HEK293 (cell line): ENCODE measurements around the gene CHST4.

ENCODE experiments used
- CTCF ChIA-PET: fragments of 350-600 bp; formaldehyde crosslinking; extraction: SDS; loops from one replicate; lab custom pipeline; 2021; ENCODE audit warnings: antibody characterized with exemption; lab: Yijun Ruan, JAX
- POLR2A ChIA-PET: fragments of 300-600 bp; formaldehyde crosslinking; extraction: SDS; loops from one replicate; lab custom pipeline; 2020; ENCODE audit warnings: antibody characterized with exemption, inconsistent platforms; lab: Yijun Ruan, JAX
- H3K27ac ChIP-seq: fragments of 200-500 bp; sonication (Bioruptor generic); 2 replicates; pipeline ENCODE4 v1.5.1; 2014; ENCODE audit warnings: low read depth, low read length, control low read depth, inconsistent platforms; ENCODE audit errors: extremely low read depth
- H3K36me3 ChIP-seq, 2 experiments: fragments of 200-500 bp in 1 of 2; sonication (Bioruptor generic) in 1 of 2; 1 replicate in 1 of 2; 2 replicates in 1 of 2; pipeline ENCODE4 v1.5.1; 2014 to 2017; ENCODE audit warnings: inconsistent platforms in 2 of 2, low read length in 2 of 2; ENCODE audit not compliant: control insufficient read depth in 2 of 2, insufficient read depth in 1 of 2
- H3K4me1 ChIP-seq: fragments of 200-500 bp; sonication (Bioruptor generic); 2 replicates; pipeline ENCODE4 v1.5.1; 2014; ENCODE audit warnings: mild to moderate bottlenecking, low read length, inconsistent platforms; ENCODE audit not compliant: control insufficient read depth, insufficient read depth
- H3K4me3 ChIP-seq: 2 replicates; pipeline ENCODE4 v1.5.1; 2011; ENCODE audit warnings: low read depth, mild to moderate bottlenecking, control low read depth, low read length, moderate library complexity
- H3K9me3 ChIP-seq: fragments of 200-500 bp; sonication (Bioruptor generic); 2 replicates; pipeline ENCODE4 v1.5.1; 2014; ENCODE audit warnings: low read depth, low read length, inconsistent platforms; ENCODE audit not compliant: control insufficient read depth, insufficient read depth
- MEIS1 ChIP-seq: sonication (generic); formaldehyde crosslinking; IDR thresholded peaks from 2 replicates; pipeline ENCODE4 v1.8.1; 2022; ENCODE audit warnings: missing genetic modification reagents, mild to moderate bottlenecking, borderline replicate concordance
- PRDM4 ChIP-seq: fragments of 450-650 bp; formaldehyde crosslinking; IDR thresholded peaks from 2 replicates; pipeline ENCODE4 v1.5.1; 2017; ENCODE audit warnings: missing biosample characterization, missing genetic modification characterization
- REPIN1 ChIP-seq: fragments of 450-650 bp; formaldehyde crosslinking; IDR thresholded peaks from 2 replicates; pipeline ENCODE4 v1.5.1; 2017; ENCODE audit warnings: missing biosample characterization, missing genetic modification characterization, low read depth
- SCRT2 ChIP-seq: fragments of 450-650 bp; formaldehyde crosslinking; IDR thresholded peaks from 2 replicates; pipeline ENCODE4 v1.5.1; 2016; ENCODE audit warnings: missing biosample characterization, missing genetic modification characterization
- TCF7L2 ChIP-seq: IDR thresholded peaks from 2 replicates; pipeline ENCODE4 v1.6.1; 2011; ENCODE audit warnings: low read depth, mild to moderate bottlenecking, inconsistent platforms, low read length, moderate library complexity, borderline replicate concordance
- WT1 ChIP-seq: fragments of 450-650 bp; formaldehyde crosslinking; IDR thresholded peaks from 2 replicates; pipeline ENCODE4 v1.5.1; 2016; ENCODE audit warnings: missing biosample characterization, missing genetic modification characterization
- ZBTB21 ChIP-seq: fragments of 450-650 bp; formaldehyde crosslinking; IDR thresholded peaks from 2 replicates; pipeline ENCODE4 v1.5.1; 2017; ENCODE audit warnings: missing biosample characterization, missing genetic modification characterization
- ZBTB48 ChIP-seq: fragments of 450-650 bp; formaldehyde crosslinking; IDR thresholded peaks from 2 replicates; pipeline ENCODE4 v1.5.1; 2016; ENCODE audit warnings: missing biosample characterization, missing genetic modification characterization
- ZNF350 ChIP-seq: fragments of 450-650 bp; formaldehyde crosslinking; IDR thresholded peaks from 2 replicates; pipeline ENCODE4 v1.5.0; 2017; ENCODE audit warnings: missing biosample characterization, mild to moderate bottlenecking, missing genetic modification characterization
- ZNF501 ChIP-seq: fragments of 450-650 bp; formaldehyde crosslinking; IDR thresholded peaks from 2 replicates; pipeline ENCODE4 v1.5.1; 2016; ENCODE audit warnings: missing biosample characterization, missing genetic modification characterization
- ZNF521 ChIP-seq: fragments of 450-650 bp; formaldehyde crosslinking; IDR thresholded peaks from 2 replicates; pipeline ENCODE4 v1.5.1; 2017; ENCODE audit warnings: missing biosample characterization, mild to moderate bottlenecking, missing genetic modification characterization
- ZNF558 ChIP-seq: fragments of 450-650 bp; formaldehyde crosslinking; IDR thresholded peaks from 2 replicates; pipeline ENCODE4 v1.5.1; 2016; ENCODE audit warnings: missing biosample characterization, missing genetic modification characterization
- ZNF621 ChIP-seq: fragments of 450-650 bp; formaldehyde crosslinking; IDR thresholded peaks from 2 replicates; pipeline ENCODE4 v1.5.1; 2017; ENCODE audit warnings: missing biosample characterization, missing genetic modification characterization
- ZNF747 ChIP-seq: fragments of 450-650 bp; formaldehyde crosslinking; IDR thresholded peaks from 2 replicates; pipeline ENCODE4 v1.5.1; 2016; ENCODE audit warnings: missing biosample characterization, missing genetic modification characterization
- ZNF777 ChIP-seq: fragments of 450-650 bp; formaldehyde crosslinking; IDR thresholded peaks from 2 replicates; pipeline ENCODE4 v1.5.1; 2017; ENCODE audit warnings: missing biosample characterization, missing genetic modification characterization, borderline replicate concordance
- TF ChIP-seq, protein P1 (sequence below): fragments of 450-650 bp; formaldehyde crosslinking; IDR thresholded peaks from 2 replicates; pipeline ENCODE4 v1.5.1; 2016; ENCODE audit warnings: missing biosample characterization, missing genetic modification characterization
- TF ChIP-seq, protein P2 (sequence below): fragments of 450-650 bp; formaldehyde crosslinking; IDR thresholded peaks from 2 replicates; pipeline ENCODE4 v1.5.1; 2017; ENCODE audit warnings: missing biosample characterization, missing genetic modification characterization

The CHST4 gene

GRCh38 chr16:71532366-71532765 lies 6.1 kb downstream of the CHST4 start:
- CTCF ChIA-PET = interaction anchor here (1.1 to 1.8 kb wide), 4 partner anchors 8 to 120 kb away, joined by 3 to 9 read pairs (median 4); no protein-coding TSS in a partner anchor

GRCh38 chr16:71536752-71537499 lies 10.7 kb downstream of the CHST4 start:
- H3K36me3 ChIP-seq = no peaks in the 10 kb centered on the region
- no peaks in the 10 kb centered on the region for H3K9me3 ChIP-seq
- H3K27ac ChIP-seq = no peak overlapping the region
- H3K4me3 ChIP-seq = no peak overlapping the region
- CTCF ChIA-PET = interaction anchor here (0.6 to 2.9 kb wide), 3 partner anchors 9 to 124 kb away, joined by 3 to 17 read pairs (median 3); no protein-coding TSS in a partner anchor
- no peaks in the 10 kb centered on the region for H3K4me1 ChIP-seq
- TF ChIP-seq, protein P1, sequence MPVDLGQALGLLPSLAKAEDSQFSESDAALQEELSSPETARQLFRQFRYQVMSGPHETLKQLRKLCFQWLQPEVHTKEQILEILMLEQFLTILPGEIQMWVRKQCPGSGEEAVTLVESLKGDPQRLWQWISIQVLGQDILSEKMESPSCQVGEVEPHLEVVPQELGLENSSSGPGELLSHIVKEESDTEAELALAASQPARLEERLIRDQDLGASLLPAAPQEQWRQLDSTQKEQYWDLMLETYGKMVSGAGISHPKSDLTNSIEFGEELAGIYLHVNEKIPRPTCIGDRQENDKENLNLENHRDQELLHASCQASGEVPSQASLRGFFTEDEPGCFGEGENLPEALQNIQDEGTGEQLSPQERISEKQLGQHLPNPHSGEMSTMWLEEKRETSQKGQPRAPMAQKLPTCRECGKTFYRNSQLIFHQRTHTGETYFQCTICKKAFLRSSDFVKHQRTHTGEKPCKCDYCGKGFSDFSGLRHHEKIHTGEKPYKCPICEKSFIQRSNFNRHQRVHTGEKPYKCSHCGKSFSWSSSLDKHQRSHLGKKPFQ (tag by site-specific recombination) = no peak
- TF ChIP-seq ZNF747 (no peak), ZNF521 (tag by site-specific recombination) (no peak), SCRT2 (tag by site-specific recombination) (no peak), WT1 (tag by site-specific recombination) (no peak), ZNF558 (tag by site-specific recombination) (no peak), ZNF777 (tag by site-specific recombination) (no peak), ZNF621 (tag by site-specific recombination) (no peak), MEIS1 (CRISPR knock-in tag) (no peak), REPIN1 (no peak), ZNF501 (tag by site-specific recombination) (no peak), ZNF350 (tag by site-specific recombination) (no peak)
- TF ChIP-seq, protein P2, sequence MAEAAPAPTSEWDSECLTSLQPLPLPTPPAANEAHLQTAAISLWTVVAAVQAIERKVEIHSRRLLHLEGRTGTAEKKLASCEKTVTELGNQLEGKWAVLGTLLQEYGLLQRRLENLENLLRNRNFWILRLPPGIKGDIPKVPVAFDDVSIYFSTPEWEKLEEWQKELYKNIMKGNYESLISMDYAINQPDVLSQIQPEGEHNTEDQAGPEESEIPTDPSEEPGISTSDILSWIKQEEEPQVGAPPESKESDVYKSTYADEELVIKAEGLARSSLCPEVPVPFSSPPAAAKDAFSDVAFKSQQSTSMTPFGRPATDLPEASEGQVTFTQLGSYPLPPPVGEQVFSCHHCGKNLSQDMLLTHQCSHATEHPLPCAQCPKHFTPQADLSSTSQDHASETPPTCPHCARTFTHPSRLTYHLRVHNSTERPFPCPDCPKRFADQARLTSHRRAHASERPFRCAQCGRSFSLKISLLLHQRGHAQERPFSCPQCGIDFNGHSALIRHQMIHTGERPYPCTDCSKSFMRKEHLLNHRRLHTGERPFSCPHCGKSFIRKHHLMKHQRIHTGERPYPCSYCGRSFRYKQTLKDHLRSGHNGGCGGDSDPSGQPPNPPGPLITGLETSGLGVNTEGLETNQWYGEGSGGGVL (tag by site-specific recombination) = no peak
- POLR2A ChIA-PET = no interaction called here

More at GRCh38 chr16:71532366-71532765, 6.1 kb downstream of the CHST4 start:
- TF ChIP-seq PRDM4 (no peak), ZBTB48 (tag by site-specific recombination) (no peak), ZNF350 (tag by site-specific recombination) (no peak), ZBTB21 (no peak), TCF7L2 (no peak)
- TF ChIP-seq, all 188 proteins: peak for 0
- Histone ChIP-seq H3K9me3 (no peaks in the 10 kb centered on the region), H3K4me1 (no peaks in the 10 kb centered on the region), H3K4me3 (no peak overlapping the region), H3K27ac (no peak overlapping the region), H3K36me3 (no peaks in the 10 kb centered on the region)
- POLR2A ChIA-PET = no interaction called here
